SK-N-SH (cell line): ENCODE measurements around the gene RSRC2. TPM values are rescaled to one million over a fixed set of nuclear protein-coding genes. Genes with fewer than 3 reads are reported as not detected.

ENCODE experiments used
- CTCF ChIA-PET: fragments of 300-600, 350-600 bp; formaldehyde crosslinking; extraction: SDS; loops from one replicate; lab custom pipeline; 2021; lab: Yijun Ruan, JAX
- POLR2A ChIA-PET: fragments of 350-600 bp; sonication (Branson Sonifier 250); formaldehyde crosslinking; extraction: SDS; loops from one replicate; lab custom pipeline; 2020; ENCODE audit warnings: antibody characterized with exemption, inconsistent platforms; lab: Yijun Ruan, JAX
- DNase-seq: peaks from one replicate; pipeline ENCODE4 v3.0.0; 2012
- H2AFZ ChIP-seq: fragments of 200-600 bp; sonication (generic); 2 replicates; pipeline ENCODE4 v1.8.1; 2016; ENCODE audit warnings: antibody characterized with exemption, mild to moderate bottlenecking, low read depth
- H3F3A ChIP-seq: fragments of 200-600 bp; sonication (generic); replicated peaks from 2 replicates; pipeline ENCODE3; 2016; ENCODE audit warnings: antibody characterized with exemption, mild to moderate bottlenecking; ENCODE audit not compliant: insufficient read depth
- H3K27ac ChIP-seq, 2 experiments: fragments of 200-500 bp in 1 of 2; fragments of 200-600 bp in 1 of 2; sonication (Bioruptor generic) in 1 of 2; sonication (generic), shearing (Covaris generic) in 1 of 2; 2 replicates each; pipeline versions ENCODE4 v1.5.1 to v1.6.1; 2014 to 2016; ENCODE audit warnings: low read depth in 2 of 2, inconsistent platforms in 1 of 2, low read length in 1 of 2, mild to moderate bottlenecking in 1 of 2, mixed read lengths in 1 of 2
- H3K27me3 ChIP-seq: fragments of 200-600 bp; sonication (generic), shearing (Covaris generic); 2 replicates; pipeline ENCODE4 v1.6.1; 2016; ENCODE audit warnings: mixed run types; ENCODE audit not compliant: insufficient read depth
- H3K36me3 ChIP-seq, 2 experiments: fragments of 200-500 bp in 1 of 2; fragments of 200-600 bp in 1 of 2; sonication (Bioruptor generic) in 1 of 2; sonication (generic) in 1 of 2; replicated peaks in 1 of 2; 2 replicates each; pipeline versions ENCODE3 to v1.5.1; 2014 to 2016; ENCODE audit warnings: low read length in 1 of 2, mild to moderate bottlenecking in 1 of 2; ENCODE audit not compliant: insufficient read depth in 2 of 2, control insufficient read depth in 1 of 2
- H3K4me1 ChIP-seq, 2 experiments: fragments of 200-500 bp in 1 of 2; fragments of 200-600 bp in 1 of 2; sonication (Bioruptor generic) in 1 of 2; sonication (generic), shearing (Covaris generic) in 1 of 2; 2 replicates each; pipeline versions ENCODE4 v1.5.1 to v1.6.1; 2014 to 2016; ENCODE audit warnings: low read depth in 1 of 2, low read length in 1 of 2, mixed run types in 1 of 2; ENCODE audit not compliant: insufficient read depth in 2 of 2, control insufficient read depth in 1 of 2
- H3K4me2 ChIP-seq: fragments of 200-600 bp; sonication (generic), shearing (Covaris generic); 2 replicates; pipeline ENCODE4 v1.6.1; 2017; ENCODE audit warnings: mixed run types
- H3K4me3 ChIP-seq, 2 experiments: fragments of 200-500 bp in 1 of 2; fragments of 200-600 bp in 1 of 2; sonication (Bioruptor generic) in 1 of 2; sonication (generic), shearing (Covaris generic) in 1 of 2; 2 replicates each; pipeline versions ENCODE4 v1.5.1 to v1.8.1; 2014 to 2016; ENCODE audit warnings: low read depth in 2 of 2, inconsistent platforms in 1 of 2, low read length in 1 of 2, mild to moderate bottlenecking in 1 of 2, mixed read lengths in 1 of 2, moderate library complexity in 1 of 2
- H3K79me2 ChIP-seq: fragments of 200-600 bp; sonication (generic); 2 replicates; pipeline ENCODE4 v1.8.1; 2017; ENCODE audit warnings: mild to moderate bottlenecking; ENCODE audit not compliant: insufficient read depth
- H3K9ac ChIP-seq: fragments of 200-600 bp; sonication (generic); 2 replicates; pipeline ENCODE4 v1.6.1; 2017; ENCODE audit warnings: mixed run types
- H3K9me2 ChIP-seq: fragments of 200-600 bp; sonication (generic); 2 replicates; pipeline ENCODE4 v1.6.1; 2017; ENCODE audit warnings: mixed run types
- H3K9me3 ChIP-seq: fragments of 200-600 bp; sonication (generic); 2 replicates; pipeline ENCODE4 v1.6.1; 2017; ENCODE audit warnings: mixed run types, mild to moderate bottlenecking, moderate library complexity
- H4K20me1 ChIP-seq: fragments of 200-600 bp; sonication (generic); 2 replicates; pipeline ENCODE4 v1.6.1; 2017; ENCODE audit warnings: mild to moderate bottlenecking, mixed run types; ENCODE audit not compliant: insufficient read depth
- ELF1 ChIP-seq: IDR thresholded peaks from 2 replicates; pipeline ENCODE4 v1.4.0; 2012
- EP300 ChIP-seq, 2 experiments: IDR thresholded peaks; 2 replicates each; pipeline versions ENCODE4 v1.4.0 to v1.6.1; 2012; ENCODE audit warnings: borderline replicate concordance in 1 of 2, low read depth in 1 of 2, low read length in 1 of 2
- EZH2phosphoT487 ChIP-seq: fragments of 200-600 bp; sonication (generic); IDR thresholded peaks from 2 replicates; pipeline ENCODE4 v1.6.1; 2017; ENCODE audit warnings: low read depth, mixed run types, mild to moderate bottlenecking, antibody characterized with exemption, moderate library complexity, borderline replicate concordance
- FOSL2 ChIP-seq: IDR thresholded peaks from 2 replicates; pipeline ENCODE4 v1.4.0; 2012; ENCODE audit warnings: low read depth, mild to moderate bottlenecking, moderate library complexity, borderline replicate concordance
- GABPA ChIP-seq: IDR thresholded peaks from 2 replicates; pipeline ENCODE4 v1.4.0; 2012; ENCODE audit warnings: low read depth, mild to moderate bottlenecking
- JUND ChIP-seq: IDR thresholded peaks from 2 replicates; pipeline ENCODE4 v1.4.0; 2012
- MEF2A ChIP-seq: IDR thresholded peaks from 2 replicates; pipeline ENCODE4 v1.4.0; 2012; ENCODE audit warnings: low read depth, borderline replicate concordance
- MXI1 ChIP-seq: IDR thresholded peaks from 2 replicates; pipeline ENCODE4 v1.6.1; 2012; ENCODE audit warnings: mild to moderate bottlenecking, low read depth, low read length, improper control_type of control experiment
- NRF1 ChIP-seq: IDR thresholded peaks from 2 replicates; pipeline ENCODE4 v1.6.1; 2012; ENCODE audit warnings: low read depth, mild to moderate bottlenecking, low read length
- PBX3 ChIP-seq: IDR thresholded peaks from 2 replicates; pipeline ENCODE4; 2012
- POLR2AphosphoS5 ChIP-seq: IDR thresholded peaks from 2 replicates; pipeline ENCODE4 v1.6.1; 2012; ENCODE audit warnings: low read depth, low read length
- RAD21 ChIP-seq: IDR thresholded peaks from 2 replicates; pipeline ENCODE4 v1.6.1; 2012; ENCODE audit warnings: mild to moderate bottlenecking, low read length
- RFX5 ChIP-seq: IDR thresholded peaks from 2 replicates; pipeline ENCODE4 v1.6.1; 2012; ENCODE audit warnings: mild to moderate bottlenecking, improper control_type of control experiment, low read length
- RXRA ChIP-seq: IDR thresholded peaks from 2 replicates; pipeline ENCODE4 v1.4.0; 2012; ENCODE audit warnings: low read depth, mild to moderate bottlenecking, borderline replicate concordance
- SIN3A ChIP-seq: IDR thresholded peaks from 2 replicates; pipeline ENCODE4 v1.6.1; 2012; ENCODE audit warnings: low read depth, mild to moderate bottlenecking, low read length, moderate library complexity, borderline replicate concordance
- TAF1 ChIP-seq: IDR thresholded peaks from 2 replicates; pipeline ENCODE4 v1.6.1; 2012; ENCODE audit warnings: low read depth, mild to moderate bottlenecking, low read length, moderate library complexity, borderline replicate concordance
- TCF12 ChIP-seq: IDR thresholded peaks from 2 replicates; pipeline ENCODE4 v1.4.0; 2012
- ZBTB33 ChIP-seq: IDR thresholded peaks from 2 replicates; pipeline ENCODE4 v1.4.0; 2012; ENCODE audit warnings: low read depth, borderline replicate concordance
- WGBS: methylation state at CpG from one replicate; pipeline ENCODE4 v1.1.6; 2017; ENCODE audit warnings: low lambda C conversion rate; 5-methylcytosine and 5-hydroxymethylcytosine counted together
- polyA plus RNA-seq, 3 experiments: library from polyadenylated mRNA; depleted of rRNA; stranded (reverse); fragments of >200 nt; gene quantifications; 2 replicates each; pipeline ENCODE4 v1.2.3, GENCODE V29; 2012
- TF ChIP-seq, protein P1 (sequence below): IDR thresholded peaks from 2 replicates; pipeline ENCODE4 v1.4.0; 2012; ENCODE audit warnings: low read depth

The RSRC2 gene
- polyA plus RNA-seq, 1 of the 3 experiments (the other 2 are of a cell fraction), result 24.8 TPM

GRCh38 chr12:122491991-122492390, 34.7 kb downstream of the RSRC2 start:
- no peak overlapping the region for H2AFZ ChIP-seq
- no peak overlapping the region for H3K27ac ChIP-seq
- TF ChIP-seq JUND (no peak), SIN3A (no peak), TCF12 (no peak), FOSL2 (no peak), GABPA (no peak), RAD21 (no peak), MXI1 (no peak), POLR2AphosphoS5 (no peak), RXRA (no peak), EZH2phosphoT487 (no peak), NRF1 (no peak), MEF2A (no peak), ZBTB33 (no peak), PBX3 (no peak), ELF1 (no peak), EP300 (IDR thresholded peaks at IDR 0.05; ENCODE audit: borderline replicate concordance in 1 of 2, low read depth in 1 of 2, low read length in 1 of 2) (no peak), TAF1 (no peak), RFX5 (no peak)
- TF ChIP-seq, protein P1, sequence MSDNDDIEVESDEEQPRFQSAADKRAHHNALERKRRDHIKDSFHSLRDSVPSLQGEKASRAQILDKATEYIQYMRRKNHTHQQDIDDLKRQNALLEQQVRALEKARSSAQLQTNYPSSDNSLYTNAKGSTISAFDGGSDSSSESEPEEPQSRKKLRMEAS, result no peak
- POLR2A ChIA-PET, result interaction anchor here (0.6 kb wide), 1 partner anchor 10 kb away, joined by 4 read pairs; no protein-coding TSS in a partner anchor
- H3K9me3 ChIP-seq, result no peaks in the 10 kb centered on the region
- WGBS, result 94% methylated on average over 2 of the region's 2 CpGs
- CTCF ChIA-PET, result interaction anchor here (2.9 kb wide), 1 partner anchor 21 kb away, joined by 9 read pairs; no protein-coding TSS in a partner anchor
- peaks cover 39 to 76% of the 10 kb centered on the region in 2 experiments for H3K36me3 ChIP-seq
- H3K9me2 ChIP-seq, result no peaks in the 10 kb centered on the region
- H3K9ac ChIP-seq, result no peak overlapping the region
- no peaks in the 10 kb centered on the region for H3K4me1 ChIP-seq
- peaks cover 7% of the 10 kb centered on the region for H3F3A ChIP-seq
- no peak overlapping the region for H3K4me3 ChIP-seq
- no peak for DNase-seq
- peaks cover 59% of the 10 kb centered on the region for H3K79me2 ChIP-seq
- no peak overlapping the region for H3K4me2 ChIP-seq
- no peaks in the 10 kb centered on the region for H3K27me3 ChIP-seq
- 0 out of 2 replicates have a peak, but pooled peaks cover 3% of the 10 kb centered on the region for H4K20me1 ChIP-seq
